Amygdala (tissue), 56 donors: ENCODE results near the gene EPHA3.

Experiments used
- DNase-seq, 56 donors: peaks; one replicate each; lab custom pipeline; 2025; lab: John Stamatoyannopoulos, UW

The EPHA3 gene

GRCh38 chr3:89525609-89526008 lies 418.2 kb downstream of the EPHA3 start:
- no peak for DNase-seq

GRCh38 chr3:89527736-89528305 lies 420.4 kb downstream of the EPHA3 start:
- no peak for DNase-seq
